UCSD-AML1 (cell line): ENCODE measurements around the gene DENND10.
"Not testable (repeated sequence)": the region's sequence is repeated elsewhere in the genome, so short reads cannot be mapped to it uniquely, and the experiment has no call there.

Experiments used
- DNase-seq: peaks from one replicate; lab custom pipeline; 2025; ENCODE audit not compliant: unreplicated experiment; lab: John Stamatoyannopoulos, UW

DENND10 gene

GRCh38 chr10:119129721-119130120 lies 25.8 kb downstream of the DENND10 start:
- DNase-seq = no peak

DNA sequence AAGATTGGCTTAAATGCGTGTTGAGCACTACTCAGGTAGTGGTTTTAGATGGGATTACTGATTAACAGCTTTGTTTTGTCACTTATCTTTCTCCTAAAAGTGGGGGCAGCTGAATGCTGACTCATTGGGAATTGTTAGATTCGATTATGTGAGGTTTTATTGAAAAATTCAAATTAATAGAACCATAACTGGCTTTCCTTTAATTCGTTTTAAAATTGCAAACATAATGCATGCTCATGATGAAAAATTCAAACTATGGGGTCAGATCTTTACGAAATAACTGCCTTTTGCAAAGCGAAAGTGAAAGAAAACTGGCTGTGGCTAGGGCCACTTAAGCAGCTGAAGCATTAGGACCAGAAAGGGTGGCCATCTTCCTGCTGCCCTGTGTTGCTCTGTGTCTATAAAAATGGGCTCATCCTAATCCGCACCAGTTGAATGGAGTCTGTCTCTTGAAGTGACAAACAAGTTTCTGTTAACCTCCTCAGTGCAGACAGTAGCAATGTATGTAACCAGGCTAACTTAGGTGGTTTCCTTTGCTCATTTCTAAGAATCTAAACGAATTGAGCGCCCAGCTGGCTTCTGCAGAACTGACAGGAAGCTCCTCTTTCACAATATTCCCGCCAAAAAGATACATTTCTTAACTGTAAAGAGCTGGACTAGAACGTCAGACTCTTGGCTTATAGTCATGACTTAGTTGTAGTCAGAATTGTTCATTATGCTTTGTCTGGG lies 27.8 kb downstream of the DENND10 start:
- peak; percentile 17 for DNase-seq

DNA sequence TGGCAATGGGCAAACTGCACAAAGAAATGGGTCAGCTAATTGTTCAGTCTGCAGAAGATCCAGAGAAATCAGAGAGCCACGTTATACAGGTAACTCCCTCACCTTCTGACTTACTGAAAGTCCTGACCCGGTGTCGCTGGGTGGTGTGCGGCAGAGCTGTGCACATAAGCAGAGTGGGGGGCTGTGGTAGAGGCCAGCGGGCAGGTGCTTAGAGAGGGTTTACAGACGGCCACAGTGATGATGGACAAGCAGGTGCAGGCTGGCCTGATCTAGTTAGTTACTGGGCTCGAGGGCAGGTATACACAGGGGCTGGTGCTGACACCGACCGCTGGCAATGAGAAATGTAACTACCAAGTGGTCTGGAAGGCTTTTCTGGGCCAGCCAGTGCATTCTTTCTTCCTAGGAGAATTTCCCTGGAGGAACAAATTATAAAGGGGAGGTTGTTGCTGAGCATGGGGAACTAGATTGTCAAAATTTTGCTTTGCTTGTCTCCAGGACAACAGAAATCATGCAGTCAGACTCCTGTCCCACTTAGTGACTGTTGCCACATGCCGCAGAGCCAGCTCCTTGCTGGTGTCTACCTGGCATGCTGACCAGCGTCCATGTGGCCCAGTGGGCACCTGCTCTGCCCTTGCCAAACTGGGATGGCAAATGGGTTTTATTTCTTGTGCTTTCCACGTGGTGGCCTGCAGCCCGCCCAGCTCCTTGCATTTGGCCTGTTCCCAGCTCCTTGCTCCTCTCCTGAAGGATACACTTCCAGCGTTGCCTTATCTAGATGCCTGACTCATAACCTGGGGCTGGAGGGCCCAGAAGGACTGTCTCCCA lies 28.8 kb downstream of the DENND10 start:
- no peak for DNase-seq

- no peak for DNase-seq
Observed at GRCh38 chr10:119133949-119134348, 30.0 kb downstream of the DENND10 start.

DNA sequence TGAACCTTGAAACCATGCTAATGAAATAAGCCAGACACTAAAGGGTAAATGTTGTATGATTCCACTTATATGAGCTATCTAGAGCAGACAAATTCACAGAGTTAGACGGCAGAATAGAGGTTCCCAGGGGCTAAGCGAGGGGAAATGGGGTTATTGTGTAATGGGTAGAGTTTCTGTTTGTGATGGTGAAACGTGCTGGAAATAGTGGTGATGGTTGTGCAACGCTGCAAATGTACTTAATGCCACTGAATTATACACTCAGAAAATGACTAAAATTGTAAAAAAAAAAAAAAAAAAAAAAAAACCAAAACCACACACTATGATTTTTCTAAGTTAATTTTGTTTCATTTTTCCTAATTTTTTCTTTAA lies 31.6 kb downstream of the DENND10 start:
- DNase-seq = no peak

GRCh38 chr10:119136084-119136483 lies 32.2 kb downstream of the DENND10 start:
- DNase-seq = no peak

GRCh38 chr10:119137878-119138277 lies 34.0 kb downstream of the DENND10 start:
- DNase-seq = not testable (repeated sequence)

DNA sequence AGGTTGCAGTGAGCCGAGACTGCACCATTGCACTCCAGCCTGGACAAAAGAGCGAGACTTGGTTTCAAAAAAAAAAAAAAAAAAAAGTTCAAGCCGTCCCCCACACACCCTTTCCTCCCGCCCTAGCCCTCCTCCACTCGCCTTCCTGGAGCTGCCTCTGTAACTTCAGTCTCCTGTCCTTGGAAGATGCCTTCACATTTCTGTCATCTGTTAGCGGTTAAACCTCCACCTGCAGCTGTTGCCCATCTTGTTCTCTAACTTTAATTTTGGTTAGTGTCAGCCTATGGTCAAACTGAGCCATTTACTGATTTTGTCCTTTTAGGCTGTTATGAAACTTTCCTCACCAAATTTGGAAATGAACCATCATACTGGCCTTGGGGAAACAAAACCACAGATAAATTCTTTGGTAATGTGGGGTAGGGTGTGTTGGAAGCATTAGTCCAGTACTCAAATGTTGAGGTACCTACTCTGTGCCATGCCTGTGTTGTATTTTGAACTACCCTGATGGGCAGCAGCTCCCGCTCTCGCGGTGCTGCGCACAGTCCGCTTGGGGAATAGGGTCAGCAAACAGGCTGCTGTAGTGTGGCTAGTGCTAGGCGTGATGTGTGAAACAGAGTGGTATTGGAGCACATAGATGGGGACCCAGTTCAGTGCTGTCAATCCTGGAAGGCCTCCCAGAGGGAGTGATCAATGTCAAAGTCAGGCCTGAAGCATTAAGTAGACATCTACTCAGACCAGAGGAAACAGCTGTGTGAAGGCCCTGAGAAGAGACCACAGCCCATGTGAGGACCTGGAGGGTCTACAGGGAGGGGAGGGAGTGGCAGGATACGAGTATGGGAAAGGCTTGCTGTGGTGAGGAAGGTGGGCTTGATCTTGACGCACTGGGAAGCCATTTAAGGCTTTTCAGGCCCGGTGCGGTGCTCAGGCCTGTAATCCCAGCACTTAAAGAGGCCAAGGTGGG lies 34.7 kb downstream of the DENND10 start:
- DNase-seq = no peak

DNA sequence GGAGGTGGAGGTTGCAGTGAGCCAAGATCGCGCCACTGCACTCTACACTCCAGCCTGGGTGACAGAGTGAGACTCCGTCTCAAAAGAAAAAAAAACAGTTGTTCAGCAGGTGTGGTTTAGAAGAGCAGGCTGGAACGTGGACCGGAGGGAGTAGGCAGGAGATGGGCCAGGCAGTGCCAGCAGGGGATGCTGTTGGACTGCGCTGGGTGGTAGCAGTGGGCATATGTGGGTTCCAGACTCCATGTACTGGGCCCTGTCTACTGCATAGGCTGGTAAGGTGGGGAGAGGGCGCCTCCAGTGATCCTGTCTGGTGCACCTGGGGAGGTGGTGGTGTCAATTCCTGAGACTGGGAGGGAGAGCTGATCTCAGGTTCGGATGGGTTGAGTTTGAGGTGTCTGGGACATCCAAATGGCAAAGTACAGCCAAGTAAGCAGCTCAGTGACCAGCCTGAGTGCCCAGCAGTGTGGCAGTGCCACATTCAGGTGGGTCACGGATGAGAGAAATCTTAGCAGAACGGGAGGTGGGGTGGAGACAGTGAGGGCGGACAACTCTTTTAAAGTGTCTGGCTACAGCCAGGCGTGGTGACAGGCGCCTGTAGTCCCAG lies 35.7 kb downstream of the DENND10 start:
- peak; percentile 61 for DNase-seq

GRCh38 chr10:119140603-119141245 lies 36.8 kb downstream of the DENND10 start:
- no peak for DNase-seq

- no peak for DNase-seq
Observed at GRCh38 chr10:119143657-119144056, 39.7 kb downstream of the DENND10 start.

DNA sequence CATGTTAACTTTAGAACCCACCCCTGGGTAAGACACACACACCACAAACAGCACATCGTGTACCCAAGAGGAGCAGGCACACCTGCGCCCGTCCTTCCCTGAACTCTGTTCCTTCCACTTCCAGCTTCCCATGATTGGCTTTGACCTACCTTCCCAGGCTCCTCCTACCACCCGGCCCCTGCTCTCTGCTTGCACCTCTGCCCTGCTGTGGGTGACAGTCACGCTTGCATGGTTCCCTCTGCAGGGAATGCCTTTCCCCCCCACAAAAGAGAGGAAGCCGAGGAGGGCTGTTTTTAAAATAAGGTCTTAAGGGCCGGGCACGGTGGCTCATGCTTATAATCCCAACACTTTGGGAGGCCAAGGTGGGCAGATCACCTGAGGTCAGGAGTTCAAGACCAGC lies 45.2 kb downstream of the DENND10 start:
- DNase-seq = no peak

DNA sequence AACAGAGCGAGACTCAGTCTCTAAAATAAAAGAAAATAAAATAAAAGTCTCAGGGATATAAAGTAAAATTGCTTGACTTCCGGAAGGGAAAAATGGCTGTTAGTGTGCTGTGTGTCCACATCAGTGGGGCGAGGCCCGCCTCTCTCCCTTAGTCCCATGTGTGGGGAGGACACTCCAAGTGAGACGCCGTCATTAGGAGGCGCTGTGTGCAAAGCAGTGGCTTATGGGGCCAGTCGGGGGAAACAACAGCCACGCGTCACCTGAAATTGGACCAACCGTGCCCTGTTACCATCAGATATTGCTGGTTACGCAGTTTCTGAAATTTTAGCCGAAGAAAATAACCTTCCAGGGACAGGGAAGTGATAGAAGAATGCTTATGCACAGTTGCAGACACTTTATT lies 45.8 kb downstream of the DENND10 start:
- DNase-seq = no peak

DNA sequence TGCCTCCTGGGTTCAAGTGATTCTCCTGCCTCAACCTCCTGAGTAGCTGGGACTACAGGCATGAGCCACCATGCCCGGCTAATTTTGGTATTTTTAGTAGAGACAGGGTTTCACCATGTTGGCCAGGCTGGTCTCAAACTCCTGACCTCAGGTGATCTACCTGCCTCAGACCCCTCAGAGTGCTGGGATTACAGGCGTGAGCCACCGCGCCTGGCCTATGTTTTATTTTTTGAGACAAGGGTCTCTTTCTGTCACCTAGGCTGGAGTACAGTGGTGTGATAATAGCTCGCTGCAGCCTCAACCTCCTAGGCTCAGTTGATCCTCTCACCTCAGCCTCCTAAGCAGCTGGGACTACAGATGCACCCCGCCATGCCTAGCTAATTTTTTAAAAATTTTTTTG lies 47.7 kb downstream of the DENND10 start:
- not testable (repeated sequence) for DNase-seq

- DNase-seq = no peak
Observed at GRCh38 chr10:119153041-119153440, 49.1 kb downstream of the DENND10 start.

- DNase-seq = no peak
Observed at GRCh38 chr10:119153661-119154060, 49.7 kb downstream of the DENND10 start.

DNA sequence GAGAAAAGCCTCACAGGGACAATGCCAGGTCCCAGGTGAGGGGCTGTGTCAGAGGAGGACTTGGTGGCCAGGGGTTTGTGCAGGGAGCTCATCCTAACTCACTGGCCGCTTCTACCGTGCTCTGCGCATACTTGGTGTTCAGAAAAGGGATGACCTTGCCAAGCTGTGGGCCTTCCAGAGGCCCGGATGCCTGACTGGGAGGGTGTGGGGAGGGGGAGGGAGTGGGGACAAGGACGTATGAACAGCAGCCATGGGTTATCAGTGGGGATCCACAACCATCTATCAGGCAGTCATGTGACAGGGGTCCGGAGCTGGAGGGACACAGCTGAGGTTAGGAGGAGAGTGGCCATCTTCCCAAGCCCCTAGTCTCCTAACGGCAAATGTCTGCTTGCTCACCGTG lies 55.4 kb downstream of the DENND10 start:
- DNase-seq = no peak

DNA sequence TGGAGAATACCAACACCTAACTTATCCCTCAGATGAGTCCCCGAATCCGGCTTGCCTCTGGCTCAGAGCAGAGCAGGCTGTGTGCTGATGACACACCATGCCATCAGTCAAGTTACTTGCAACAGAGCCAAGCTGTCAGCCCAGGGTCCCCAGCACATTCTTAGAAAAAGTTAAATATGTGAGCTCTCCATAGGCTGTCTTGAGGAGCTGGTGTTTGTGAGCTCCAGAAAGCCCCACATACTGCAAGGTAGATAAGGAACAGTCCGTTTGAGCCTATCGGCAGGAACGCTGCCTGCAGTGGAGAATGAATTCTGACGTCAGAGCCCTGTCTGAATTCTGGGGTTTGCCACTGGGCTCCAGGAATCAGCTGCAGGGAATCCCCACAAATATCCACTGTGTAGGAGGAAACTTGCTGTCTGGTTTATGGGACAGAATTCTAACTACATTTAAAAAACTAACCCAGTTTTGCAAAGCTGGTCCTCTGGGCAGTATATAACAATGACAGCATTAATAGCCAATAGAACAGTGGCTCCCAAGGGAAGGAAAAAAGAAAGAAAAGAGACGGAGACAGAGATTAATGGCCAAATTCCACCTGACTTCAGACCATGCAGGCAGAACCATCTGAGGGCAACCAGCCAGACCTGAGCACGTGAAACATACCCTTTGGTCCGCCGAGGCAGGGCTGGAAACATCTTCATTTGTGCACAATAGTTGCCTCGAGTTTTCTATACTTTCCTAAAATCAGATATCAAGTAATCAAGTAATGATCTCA lies 58.0 kb downstream of the DENND10 start:
- DNase-seq = no peak

DNA sequence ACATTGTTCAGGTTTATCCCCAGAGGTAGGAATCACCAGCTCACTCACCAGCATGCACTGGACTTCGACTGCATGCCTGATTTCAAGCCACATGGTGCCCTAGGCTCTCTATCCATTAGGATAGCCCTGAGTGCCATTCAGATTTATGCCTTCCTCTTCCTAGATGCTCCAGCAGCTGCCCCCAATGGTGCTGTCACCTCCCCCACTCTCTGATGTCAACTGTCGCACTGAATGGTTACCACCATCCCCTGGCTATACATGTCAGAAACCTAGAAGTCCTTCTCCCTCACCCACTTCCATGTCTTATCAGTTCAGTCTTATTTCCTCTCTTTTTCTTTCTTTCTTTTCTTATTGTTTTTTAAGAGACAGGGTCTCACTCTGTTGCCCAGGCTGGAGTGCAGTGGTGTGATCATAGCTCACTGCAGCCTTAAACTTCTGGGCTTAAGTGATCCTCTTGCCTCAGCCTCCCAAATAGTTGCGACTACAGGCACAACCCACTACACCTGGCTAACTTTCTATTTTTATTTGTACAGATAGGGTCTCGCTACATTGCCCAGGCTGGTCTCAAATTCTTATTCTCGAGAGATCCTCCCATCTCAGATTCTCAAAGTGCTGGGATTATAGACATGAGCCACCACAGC lies 58.7 kb downstream of the DENND10 start:
- no peak for DNase-seq
